HG03442 (cell line): ENCODE data around the gene CTXN1.

Source experiments
- ATAC-seq: cut with Tn5 transposase; IDR thresholded peaks from one replicate; pipeline ENCODE4 v1.9.1; 2021; ENCODE audit warnings: mild to moderate bottlenecking, moderate library complexity; ENCODE audit not compliant: unreplicated experiment

The CTXN1 gene

GRCh38 chr19:7915250-7916102 lies 10.5 kb downstream of the CTXN1 start:
- ATAC-seq = no peak

- ATAC-seq = no peak
Observed at GRCh38 chr19:7914598-7915045, 11.3 kb downstream of the CTXN1 start, which contains the start of gene TGFBR3L. TGFBR3L (plus strand) TSS chr19:7914830.

GRCh38 chr19:7914099-7914498 lies 11.8 kb downstream of the CTXN1 start:
- ATAC-seq = no peak

GRCh38 chr19:7913652-7914051 lies 12.3 kb downstream of the CTXN1 start:
- ATAC-seq = no peak

- no peak for ATAC-seq
Observed at GRCh38 chr19:7912697-7913564, 13.0 kb downstream of the CTXN1 start.

GRCh38 chr19:7912144-7912696 lies 13.7 kb downstream of the CTXN1 start:
- ATAC-seq = no peak

GRCh38 chr19:7911508-7912143 lies 14.3 kb downstream of the CTXN1 start:
- ATAC-seq = no peak

GRCh38 chr19:7910321-7911161 lies 15.4 kb downstream of the CTXN1 start:
- ATAC-seq = no peak

GRCh38 chr19:7909471-7910067 lies 16.4 kb downstream of the CTXN1 start:
- no peak for ATAC-seq

GRCh38 chr19:7908742-7909461 lies 17.0 kb downstream of the CTXN1 start:
- no peak for ATAC-seq

GRCh38 chr19:7908078-7908699 lies 17.7 kb downstream of the CTXN1 start:
- ATAC-seq = no peak

GRCh38 chr19:7907544-7907943 lies 18.4 kb downstream of the CTXN1 start:
- no peak for ATAC-seq

- no peak for ATAC-seq
Observed at GRCh38 chr19:7907122-7907521, 18.8 kb downstream of the CTXN1 start.

- ATAC-seq = no peak
Observed at GRCh38 chr19:7905859-7906258, 20.1 kb downstream of the CTXN1 start.

- ATAC-seq = no peak
Observed at GRCh38 chr19:7905268-7905667, 20.7 kb downstream of the CTXN1 start.

GRCh38 chr19:7904074-7905020 lies 21.6 kb downstream of the CTXN1 start:
- ATAC-seq = peak; percentile 30
